ENCODE data around the gene LRCH1. TPM values are rescaled to one million over a fixed set of nuclear protein-coding genes. Genes with fewer than 3 reads are reported as not detected.

Gene LRCH1
- total RNA-seq, 1 experiment from 2014 or later: 10.5 TPM

GRCh38 chr13:46630431-46631178 is 77.6 kb downstream of the LRCH1 start:
- H3K27ac ChIP-seq: no peak overlapping the region
- H3K9me3 ChIP-seq (ENCODE audit: insufficient read depth, low read depth): no peaks in the 10 kb centered on the region
- H3K4me3 ChIP-seq: no peak overlapping the region
- TF ChIP-seq CTCF (conservative IDR thresholded peaks at IDR 0.05) (no peak), EZH2 (IDR thresholded peaks at IDR 0.05; ENCODE audit: low read depth) (no peak)
- no peaks in the 10 kb centered on the region for H3F3A ChIP-seq (ENCODE audit: insufficient read depth, low read depth)
- ChIA-PET POLR2A (ENCODE audit: unreplicated experiment) (interaction anchor here (0.9 kb wide), 1 partner anchor 30 kb away, joined by 3 read pairs; no protein-coding TSS in a partner anchor), CTCF (interaction anchor here (0.7 kb wide), 1 partner anchor 11 kb away, joined by 3 read pairs; no protein-coding TSS in a partner anchor)
- intact Hi-C loops (cut with micrococcal nuclease; ENCODE audit: unreplicated experiment): no loop called here
- H3K27me3 ChIP-seq (ENCODE audit: insufficient read depth, low read depth): no peaks in the 10 kb centered on the region
- no peaks in the 10 kb centered on the region for H3K4me1 ChIP-seq (replicated peaks; ENCODE audit: insufficient read depth)
- no peak overlapping the region for H2AFZ ChIP-seq
- DNase-seq: no peak
- no peaks in the 10 kb centered on the region for H3K36me3 ChIP-seq (ENCODE audit: low read depth)
- H4K20me1 ChIP-seq (ENCODE audit: insufficient read depth): peaks cover 3% of the 10 kb centered on the region; the same call in 1 of the 2 replicates
- BruUV-seq (replicated peaks): no TSS peak
- no peak overlapping the region for H3K4me2 ChIP-seq
- no peaks in the 10 kb centered on the region for H3K9me2 ChIP-seq (ENCODE audit: insufficient read depth)
- 0 out of 2 replicates have a peak, but pooled peaks cover 9% of the 10 kb centered on the region for H3K79me2 ChIP-seq (ENCODE audit: low read depth)

GRCh38 chr13:46631179-46631542 is 78.2 kb downstream of the LRCH1 start:
- BruUV-seq (replicated peaks): no TSS peak
- no peaks in the 10 kb centered on the region for H3K9me3 ChIP-seq (ENCODE audit: insufficient read depth, low read depth)
- H3K4me2 ChIP-seq: no peak overlapping the region
- no peak overlapping the region for H3K27ac ChIP-seq
- DNase-seq: no peak
- no peaks in the 10 kb centered on the region for H3K36me3 ChIP-seq (ENCODE audit: low read depth)
- H3K4me3 ChIP-seq: no peak overlapping the region
- no peak overlapping the region for H2AFZ ChIP-seq
- 0 out of 2 replicates have a peak, but pooled peaks cover 9% of the 10 kb centered on the region for H3K79me2 ChIP-seq (ENCODE audit: low read depth)
- POLR2A ChIA-PET (ENCODE audit: unreplicated experiment): no interaction called here
- CTCF ChIA-PET: interaction anchor here (0.7 kb wide), 1 partner anchor 11 kb away, joined by 3 read pairs; no protein-coding TSS in a partner anchor
- H3K9me2 ChIP-seq (ENCODE audit: insufficient read depth): no peaks in the 10 kb centered on the region
- intact Hi-C loops (cut with micrococcal nuclease; ENCODE audit: unreplicated experiment): no loop called here
- no peaks in the 10 kb centered on the region for H3K27me3 ChIP-seq (ENCODE audit: insufficient read depth, low read depth)
- no peaks in the 10 kb centered on the region for H3K4me1 ChIP-seq (replicated peaks; ENCODE audit: insufficient read depth)
- H4K20me1 ChIP-seq (ENCODE audit: insufficient read depth): peaks cover 3% of the 10 kb centered on the region; the same call in 1 of the 2 replicates
- no peaks in the 10 kb centered on the region for H3F3A ChIP-seq (ENCODE audit: insufficient read depth, low read depth)
- TF ChIP-seq EZH2 (IDR thresholded peaks at IDR 0.05; ENCODE audit: low read depth): no peak
- TF ChIP-seq CTCF (conservative IDR thresholded peaks at IDR 0.05): no peak

- no peak for TF ChIP-seq EZH2 (IDR thresholded peaks at IDR 0.05; ENCODE audit: low read depth)
- no peak for TF ChIP-seq CTCF (conservative IDR thresholded peaks at IDR 0.05)
- no peak for DNase-seq
- Histone ChIP-seq H3K27me3 (ENCODE audit: insufficient read depth, low read depth) (no peaks in the 10 kb centered on the region), H3K79me2 (ENCODE audit: low read depth) (0 out of 2 replicates have a peak, but pooled peaks cover 9% of the 10 kb centered on the region), H3K4me2 (no peak overlapping the region), H3K4me3 (no peak overlapping the region), H3K27ac (no peak overlapping the region), H3K9me3 (ENCODE audit: insufficient read depth, low read depth) (no peaks in the 10 kb centered on the region), H3K4me1 (replicated peaks; ENCODE audit: insufficient read depth) (no peaks in the 10 kb centered on the region), H4K20me1 (ENCODE audit: insufficient read depth) (peaks cover 3% of the 10 kb centered on the region; the same call in 1 of the 2 replicates), H3K9me2 (ENCODE audit: insufficient read depth) (no peaks in the 10 kb centered on the region), H3F3A (ENCODE audit: insufficient read depth, low read depth) (no peaks in the 10 kb centered on the region), H3K36me3 (ENCODE audit: low read depth) (no peaks in the 10 kb centered on the region), H2AFZ (no peak overlapping the region)
- ChIA-PET POLR2A (ENCODE audit: unreplicated experiment) (no interaction called here), CTCF (no interaction called here)
- no TSS peak for BruUV-seq (replicated peaks)
- intact Hi-C loops (cut with micrococcal nuclease; ENCODE audit: unreplicated experiment): no loop called here
Measured at GRCh38 chr13:46632176-46632575, 79.2 kb downstream of the LRCH1 start.

All from PC-9 (cell line).